ENCODE measurements around the gene GLB1L2.
A peak's percentile ranks its signal among the peaks of the same experiment; 100 is the strongest.

Gene GLB1L2

GRCh38 chr11:134355656-134356055 is 23.9 kb downstream of the GLB1L2 start:
- FAIRE-seq (no peak), DNase-seq (ENCODE audit: insufficient read length, low spot score) (no peak)
- TF ChIP-seq PAX5 (IDR thresholded peaks at IDR 0.05; ENCODE audit: insufficient read depth, low read length, severe bottlenecking), result no peak
- no peak for TF ChIP-seq POLR2A (IDR thresholded peaks at IDR 0.05; ENCODE audit: low read depth, low read length)
- no peak for TF ChIP-seq SPI1 (IDR thresholded peaks at IDR 0.05; ENCODE audit: low read depth, low read length)
- no peak for TF ChIP-seq POLR2AphosphoS5 (IDR thresholded peaks at IDR 0.05; ENCODE audit: low read depth, low read length)
- no peak for TF ChIP-seq TAF1 (IDR thresholded peaks at IDR 0.05; ENCODE audit: low read depth, low read length)
- TF ChIP-seq POU2F2 (IDR thresholded peaks at IDR 0.05; ENCODE audit: low read depth, low read length), result no peak

GRCh38 chr11:134356656-134357544 is 25.1 kb downstream of the GLB1L2 start:
- TF ChIP-seq POU2F2 (IDR thresholded peaks at IDR 0.05; ENCODE audit: low read depth, low read length), result no peak
- no peak for TF ChIP-seq TAF1 (IDR thresholded peaks at IDR 0.05; ENCODE audit: low read depth, low read length)
- TF ChIP-seq PAX5 (IDR thresholded peaks at IDR 0.05; ENCODE audit: insufficient read depth, low read length, severe bottlenecking), result no peak
- no peak for TF ChIP-seq POLR2AphosphoS5 (IDR thresholded peaks at IDR 0.05; ENCODE audit: low read depth, low read length)
- TF ChIP-seq POLR2A (IDR thresholded peaks at IDR 0.05; ENCODE audit: low read depth, low read length), result no peak
- TF ChIP-seq SPI1 (IDR thresholded peaks at IDR 0.05; ENCODE audit: low read depth, low read length), result no peak
- FAIRE-seq (no peak), DNase-seq (ENCODE audit: insufficient read length, low spot score) (no peak)

- TF ChIP-seq SPI1 (IDR thresholded peaks at IDR 0.05; ENCODE audit: low read depth, low read length), result no peak
- TF ChIP-seq PAX5 (IDR thresholded peaks at IDR 0.05; ENCODE audit: insufficient read depth, low read length, severe bottlenecking), result no peak
- no peak for TF ChIP-seq POU2F2 (IDR thresholded peaks at IDR 0.05; ENCODE audit: low read depth, low read length)
- TF ChIP-seq TAF1 (IDR thresholded peaks at IDR 0.05; ENCODE audit: low read depth, low read length), result no peak
- no peak for TF ChIP-seq POLR2A (IDR thresholded peaks at IDR 0.05; ENCODE audit: low read depth, low read length)
- FAIRE-seq, result no peak
- no peak for DNase-seq (ENCODE audit: insufficient read length, low spot score)
These were observed 25.7 kb downstream of the GLB1L2 start for GRCh38 chr11:134357545-134357839.

GRCh38 chr11:134358165-134358855 is 26.5 kb downstream of the GLB1L2 start:
- DNase-seq (ENCODE audit: insufficient read length, low spot score) (no peak), FAIRE-seq (no peak)
- TF ChIP-seq SPI1 (IDR thresholded peaks at IDR 0.05; ENCODE audit: low read depth, low read length), result no peak
- no peak for TF ChIP-seq TAF1 (IDR thresholded peaks at IDR 0.05; ENCODE audit: low read depth, low read length)
- TF ChIP-seq POU2F2 (IDR thresholded peaks at IDR 0.05; ENCODE audit: low read depth, low read length), result no peak
- TF ChIP-seq PAX5 (IDR thresholded peaks at IDR 0.05; ENCODE audit: insufficient read depth, low read length, severe bottlenecking), result no peak
- no peak for TF ChIP-seq POLR2AphosphoS5 (IDR thresholded peaks at IDR 0.05; ENCODE audit: low read depth, low read length)
- no peak for TF ChIP-seq POLR2A (IDR thresholded peaks at IDR 0.05; ENCODE audit: low read depth, low read length)

GRCh38 chr11:134358856-134359490 is 27.2 kb downstream of the GLB1L2 start:
- TF ChIP-seq SPI1 (IDR thresholded peaks at IDR 0.05; ENCODE audit: low read depth, low read length), result no peak
- no peak for TF ChIP-seq PAX5 (IDR thresholded peaks at IDR 0.05; ENCODE audit: insufficient read depth, low read length, severe bottlenecking)
- no peak for TF ChIP-seq POU2F2 (IDR thresholded peaks at IDR 0.05; ENCODE audit: low read depth, low read length)
- TF ChIP-seq POLR2A (IDR thresholded peaks at IDR 0.05; ENCODE audit: low read depth, low read length), result no peak
- TF ChIP-seq TAF1 (IDR thresholded peaks at IDR 0.05; ENCODE audit: low read depth, low read length), result no peak
- no peak for TF ChIP-seq POLR2AphosphoS5 (IDR thresholded peaks at IDR 0.05; ENCODE audit: low read depth, low read length)
- no peak for DNase-seq (ENCODE audit: insufficient read length, low spot score)
- no peak for FAIRE-seq

GRCh38 chr11:134359646-134360045 is 27.9 kb downstream of the GLB1L2 start:
- no peak for DNase-seq (ENCODE audit: insufficient read length, low spot score)
- TF ChIP-seq POLR2AphosphoS5 (IDR thresholded peaks at IDR 0.05; ENCODE audit: low read depth, low read length) (no peak), POLR2A (IDR thresholded peaks at IDR 0.05; ENCODE audit: low read depth, low read length) (no peak), POU2F2 (IDR thresholded peaks at IDR 0.05; ENCODE audit: low read depth, low read length) (no peak), SPI1 (IDR thresholded peaks at IDR 0.05; ENCODE audit: low read depth, low read length) (no peak), PAX5 (IDR thresholded peaks at IDR 0.05; ENCODE audit: insufficient read depth, low read length, severe bottlenecking) (no peak), TAF1 (IDR thresholded peaks at IDR 0.05; ENCODE audit: low read depth, low read length) (no peak)
- FAIRE-seq, result no peak

GRCh38 chr11:134360050-134360835 is 28.5 kb downstream of the GLB1L2 start:
- FAIRE-seq (peak; percentile 82), DNase-seq (ENCODE audit: insufficient read length, low spot score) (peak; percentile 89)
- TF ChIP-seq POU2F2 (IDR thresholded peaks at IDR 0.05; ENCODE audit: low read depth, low read length) (no peak), SPI1 (IDR thresholded peaks at IDR 0.05; ENCODE audit: low read depth, low read length) (no peak), POLR2AphosphoS5 (IDR thresholded peaks at IDR 0.05; ENCODE audit: low read depth, low read length) (no peak), TAF1 (IDR thresholded peaks at IDR 0.05; ENCODE audit: low read depth, low read length) (no peak), POLR2A (IDR thresholded peaks at IDR 0.05; ENCODE audit: low read depth, low read length) (no peak), PAX5 (IDR thresholded peaks at IDR 0.05; ENCODE audit: insufficient read depth, low read length, severe bottlenecking) (no peak)

GRCh38 chr11:134361661-134362060 is 29.9 kb downstream of the GLB1L2 start:
- no peak for DNase-seq (ENCODE audit: insufficient read length, low spot score)
- TF ChIP-seq POLR2A (IDR thresholded peaks at IDR 0.05; ENCODE audit: low read depth, low read length) (no peak), POU2F2 (IDR thresholded peaks at IDR 0.05; ENCODE audit: low read depth, low read length) (no peak), SPI1 (IDR thresholded peaks at IDR 0.05; ENCODE audit: low read depth, low read length) (no peak), PAX5 (IDR thresholded peaks at IDR 0.05; ENCODE audit: insufficient read depth, low read length, severe bottlenecking) (no peak), POLR2AphosphoS5 (IDR thresholded peaks at IDR 0.05; ENCODE audit: low read depth, low read length) (no peak), TAF1 (IDR thresholded peaks at IDR 0.05; ENCODE audit: low read depth, low read length) (no peak)
- FAIRE-seq, result no peak
